ENCODE measurements around the gene OR2T8.

- TF ChIP-seq ZNF396 (CRISPR knock-in tag; IDR thresholded peaks at IDR 0.05; ENCODE audit: borderline replicate concordance) (no peak), CTCF (IDR thresholded peaks at IDR 0.05) (no peak), NR2C2 (CRISPR knock-in tag; IDR thresholded peaks at IDR 0.05) (no peak), AFF4 (CRISPR knock-in tag; IDR thresholded peaks at IDR 0.05; ENCODE audit: borderline replicate concordance) (no peak), USF1 (CRISPR knock-in tag; IDR thresholded peaks at IDR 0.05) (no peak), JUN (CRISPR knock-in tag; IDR thresholded peaks at IDR 0.05) (no peak), USF2 (CRISPR knock-in tag; IDR thresholded peaks at IDR 0.05) (no peak), NFYB (CRISPR knock-in tag; conservative IDR thresholded peaks at IDR 0.05; ENCODE audit: low read depth) (no peak)
Observed at GRCh38 chr1:247942624-247943023, 22.6 kb downstream of the OR2T8 start.

Measured in WTC11 (cell line).